Stomach (tissue), 4 donors: ENCODE data around the gene ARHGAP1.

Experiments used
- CTCF ChIP-seq, 7 experiments: fragments of 450-650 bp in 4 of 7; fragments of 200-600 bp in 3 of 7; sonication (generic) in 3 of 7; IDR thresholded peaks; one replicate each; pipeline ENCODE4 v1.5.1; 2016 to 2019; ENCODE audit warnings: antibody characterized with exemption in 7 of 7, control low read depth in 2 of 7, mild to moderate bottlenecking in 1 of 7
- EP300 ChIP-seq: sonication (generic); formaldehyde crosslinking; IDR thresholded peaks from one replicate; pipeline ENCODE4 v1.6.1; 2017; ENCODE audit warnings: antibody characterized with exemption
- POLR2A ChIP-seq, 4 donors: fragments of 450-650 bp; IDR thresholded peaks; one replicate each; pipeline ENCODE4 v1.6.1; 2016; ENCODE audit warnings: antibody characterized with exemption in 4 of 4, control low read depth in 2 of 4, mild to moderate bottlenecking in 1 of 4, moderate library complexity in 1 of 4

- no peak for TF ChIP-seq CTCF (IDR thresholded peaks at IDR 0.05)
- TF ChIP-seq EP300: no peak
- no peak for TF ChIP-seq POLR2A (IDR thresholded peaks at IDR 0.05)
Measured at GRCh38 chr11:46649180-46649738, 51.2 kb downstream of the ARHGAP1 start.
